SHP77 treated with DMSO at 0.1 percent for 48 hours (cell line): Measurements from ENCODE around the gene IRF2.

Experiments used
- DNase-seq: peaks from one replicate; lab custom pipeline; 2025; lab: John Stamatoyannopoulos, UW

IRF2 gene

GRCh38 chr4:184473499-184474262 is 669 bp downstream of the IRF2 start:
- no peak for DNase-seq

GRCh38 chr4:184472614-184473498 is 1.5 kb downstream of the IRF2 start:
- peak; percentile 30 for DNase-seq

GRCh38 chr4:184471881-184472613 is 2.3 kb downstream of the IRF2 start:
- DNase-seq: no peak

GRCh38 chr4:184470785-184471110 is 3.6 kb downstream of the IRF2 start:
- no peak for DNase-seq

- no peak for DNase-seq
Observed at GRCh38 chr4:184466634-184467033, 7.7 kb downstream of the IRF2 start.

- no peak for DNase-seq
Observed at GRCh38 chr4:184464759-184465454, 9.4 kb downstream of the IRF2 start.

GRCh38 chr4:184463856-184464255 is 10.5 kb downstream of the IRF2 start:
- no peak for DNase-seq

- no peak for DNase-seq
Observed at GRCh38 chr4:184463158-184463557, 11.2 kb downstream of the IRF2 start.

- DNase-seq: no peak
Observed at GRCh38 chr4:184462724-184463123, 11.6 kb downstream of the IRF2 start.

GRCh38 chr4:184461711-184462441 is 12.5 kb downstream of the IRF2 start:
- DNase-seq: no peak

GRCh38 chr4:184460499-184461285 is 13.7 kb downstream of the IRF2 start:
- no peak for DNase-seq

GRCh38 chr4:184459413-184459812 is 14.9 kb downstream of the IRF2 start:
- DNase-seq: no peak

GRCh38 chr4:184457535-184458249 is 16.7 kb downstream of the IRF2 start:
- no peak for DNase-seq

- no peak for DNase-seq
Observed at GRCh38 chr4:184456337-184456736, 18.0 kb downstream of the IRF2 start.

- DNase-seq: no peak
Observed at GRCh38 chr4:184455299-184455698, 19.1 kb downstream of the IRF2 start.

GRCh38 chr4:184453365-184454160 is 20.8 kb downstream of the IRF2 start:
- no peak for DNase-seq

GRCh38 chr4:184452740-184453139 is 21.6 kb downstream of the IRF2 start:
- no peak for DNase-seq

GRCh38 chr4:184451726-184452125 is 22.6 kb downstream of the IRF2 start:
- no peak for DNase-seq
